OCI-LY1 (cell line): ENCODE results near the gene TCEAL3.
"Not testable (repeated sequence)": the region's sequence is repeated elsewhere in the genome, so short reads cannot be mapped to it uniquely, and the experiment has no call there.

Source experiments
- H2AFZ ChIP-seq: fragments of 200-600 bp; sonication (generic), shearing (Covaris generic); 2 replicates; pipeline ENCODE4 v1.6.0; 2014; ENCODE audit warnings: antibody characterized with exemption, mild to moderate bottlenecking, low read length
- H3F3A ChIP-seq: fragments of 200-600 bp; sonication (generic), shearing (Covaris generic); 2 replicates; pipeline ENCODE4 v1.6.0; 2014; ENCODE audit warnings: mild to moderate bottlenecking, antibody characterized with exemption, low read length, moderate library complexity; ENCODE audit not compliant: insufficient read depth
- H3K27ac ChIP-seq: fragments of 200-600 bp; sonication (generic); 2 replicates; pipeline ENCODE4 v1.5.1; 2014; ENCODE audit warnings: low read length, mixed run types, mild to moderate bottlenecking, low read depth; ENCODE audit not compliant: poor library complexity, severe bottlenecking
- H3K27me3 ChIP-seq: fragments of 200-600 bp; sonication (generic); 2 replicates; pipeline ENCODE4 v1.6.0; 2014; ENCODE audit warnings: antibody characterized with exemption, mild to moderate bottlenecking, low read length, moderate library complexity; ENCODE audit not compliant: insufficient read depth
- H3K36me3 ChIP-seq: fragments of 200-600 bp; sonication (generic); 2 replicates; pipeline ENCODE4 v1.6.1; 2014; ENCODE audit warnings: mild to moderate bottlenecking, antibody characterized with exemption, low read length, moderate library complexity, mixed read lengths; ENCODE audit not compliant: insufficient read depth
- H3K4me1 ChIP-seq: fragments of 200-600 bp; sonication (generic); 2 replicates; pipeline ENCODE4 v1.5.1; 2014; ENCODE audit warnings: mild to moderate bottlenecking, low read length, moderate library complexity; ENCODE audit not compliant: insufficient read depth, severe bottlenecking
- H3K4me2 ChIP-seq: fragments of 200-600 bp; sonication (generic), shearing (Covaris generic); 2 replicates; pipeline ENCODE4 v1.6.1; 2014; ENCODE audit warnings: low read length
- H3K4me3 ChIP-seq: fragments of 200-600 bp; sonication (generic); 2 replicates; pipeline ENCODE4 v1.5.1; 2014; ENCODE audit warnings: low read length, low read depth, mild to moderate bottlenecking, mixed read lengths; ENCODE audit not compliant: poor library complexity, severe bottlenecking
- H3K79me2 ChIP-seq: fragments of 200-600 bp; shearing (Covaris generic); 2 replicates; pipeline ENCODE4 v1.6.1; 2016; ENCODE audit warnings: mixed run types, low read length, mixed read lengths; ENCODE audit not compliant: insufficient read depth
- H3K9ac ChIP-seq: fragments of 200-600 bp; sonication (generic), shearing (Covaris generic); 2 replicates; pipeline ENCODE4 v1.6.1; 2014; ENCODE audit warnings: mild to moderate bottlenecking, low read length, mixed read lengths
- H3K9me2 ChIP-seq: fragments of 200-600 bp; sonication (generic), shearing (Covaris generic); 2 replicates; pipeline ENCODE4 v1.6.1; 2014; ENCODE audit warnings: low read depth, mild to moderate bottlenecking, low read length, mixed read lengths
- H3K9me3 ChIP-seq: fragments of 200-600 bp; shearing (Covaris generic); 2 replicates; pipeline ENCODE4 v1.6.1; 2014; ENCODE audit warnings: low read length, mixed read lengths
- H4K20me1 ChIP-seq: fragments of 200-600 bp; sonication (generic), shearing (Covaris generic); 2 replicates; pipeline ENCODE4 v1.6.0; 2016; ENCODE audit warnings: mild to moderate bottlenecking, low read length; ENCODE audit not compliant: insufficient read depth
- EZH2 ChIP-seq: fragments of 200-600 bp; sonication (generic), shearing (Covaris generic); IDR thresholded peaks from 2 replicates; pipeline ENCODE4 v1.8.0; 2017; ENCODE audit warnings: borderline replicate concordance, mixed run types, mild to moderate bottlenecking, antibody characterized with exemption, low read length, moderate library complexity, mixed read lengths
- TF ChIP-seq, protein P1 (sequence below): fragments of 200-600 bp; sonication (generic), shearing (Covaris generic); IDR thresholded peaks from 2 replicates; pipeline ENCODE4 v1.5.1; 2017; ENCODE audit warnings: mild to moderate bottlenecking, antibody characterized with exemption, low read length, moderate library complexity, mixed read lengths

TCEAL3 gene

DNA sequence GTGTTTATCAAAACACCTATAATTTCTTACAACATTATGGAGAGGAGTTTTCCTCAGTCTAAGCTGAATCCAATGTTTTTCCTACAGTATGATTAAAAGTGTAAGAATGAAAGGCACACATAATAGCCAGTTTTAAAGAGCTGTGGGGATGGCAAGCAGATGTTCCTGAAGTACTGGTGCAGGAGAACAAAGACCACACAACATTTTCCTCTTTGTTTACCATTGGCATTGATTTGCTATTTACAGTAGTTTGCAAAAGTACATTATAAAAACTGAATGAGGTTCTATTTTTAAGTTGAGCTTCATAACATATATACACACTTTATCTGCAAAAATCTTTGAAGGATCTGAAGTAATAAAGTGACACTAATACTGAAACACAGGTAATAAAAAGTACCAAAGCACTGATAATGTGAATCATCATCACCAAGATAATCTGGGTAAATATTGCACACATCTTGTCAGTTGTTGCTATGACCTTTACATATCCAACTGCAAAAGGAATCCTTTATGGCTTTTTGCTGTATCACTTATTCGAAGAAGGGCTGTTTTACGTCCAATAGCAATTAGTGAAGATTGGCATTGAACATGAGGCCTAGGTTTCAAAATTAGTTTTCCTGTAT lies 43.5 kb downstream of the TCEAL3 start:
- no peaks in the 10 kb centered on the region for H4K20me1 ChIP-seq
- no peaks in the 10 kb centered on the region for H3K4me1 ChIP-seq
- no peak overlapping the region for H3K27ac ChIP-seq
- H3K79me2 ChIP-seq: no peaks in the 10 kb centered on the region
- no peaks in the 10 kb centered on the region for H3F3A ChIP-seq
- TF ChIP-seq, protein P1, sequence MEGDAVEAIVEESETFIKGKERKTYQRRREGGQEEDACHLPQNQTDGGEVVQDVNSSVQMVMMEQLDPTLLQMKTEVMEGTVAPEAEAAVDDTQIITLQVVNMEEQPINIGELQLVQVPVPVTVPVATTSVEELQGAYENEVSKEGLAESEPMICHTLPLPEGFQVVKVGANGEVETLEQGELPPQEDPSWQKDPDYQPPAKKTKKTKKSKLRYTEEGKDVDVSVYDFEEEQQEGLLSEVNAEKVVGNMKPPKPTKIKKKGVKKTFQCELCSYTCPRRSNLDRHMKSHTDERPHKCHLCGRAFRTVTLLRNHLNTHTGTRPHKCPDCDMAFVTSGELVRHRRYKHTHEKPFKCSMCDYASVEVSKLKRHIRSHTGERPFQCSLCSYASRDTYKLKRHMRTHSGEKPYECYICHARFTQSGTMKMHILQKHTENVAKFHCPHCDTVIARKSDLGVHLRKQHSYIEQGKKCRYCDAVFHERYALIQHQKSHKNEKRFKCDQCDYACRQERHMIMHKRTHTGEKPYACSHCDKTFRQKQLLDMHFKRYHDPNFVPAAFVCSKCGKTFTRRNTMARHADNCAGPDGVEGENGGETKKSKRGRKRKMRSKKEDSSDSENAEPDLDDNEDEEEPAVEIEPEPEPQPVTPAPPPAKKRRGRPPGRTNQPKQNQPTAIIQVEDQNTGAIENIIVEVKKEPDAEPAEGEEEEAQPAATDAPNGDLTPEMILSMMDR: no peak
- TF ChIP-seq EZH2: no peak
- H3K4me3 ChIP-seq: no peak overlapping the region
- no peaks in the 10 kb centered on the region for H3K36me3 ChIP-seq
- no peaks in the 10 kb centered on the region for H3K27me3 ChIP-seq
- H3K9me3 ChIP-seq: no peaks in the 10 kb centered on the region
- H3K4me2 ChIP-seq: no peak overlapping the region
- no peak overlapping the region for H3K9ac ChIP-seq
- no peaks in the 10 kb centered on the region for H3K9me2 ChIP-seq
- H2AFZ ChIP-seq: no peak overlapping the region

GRCh38 chrX:103655230-103656000 lies 47.7 kb downstream of the TCEAL3 start:
- not testable (repeated sequence) for H3K9me3 ChIP-seq, H3K79me2 ChIP-seq, H3K27me3 ChIP-seq, H2AFZ ChIP-seq, H3K4me2 ChIP-seq, H3K4me1 ChIP-seq, H3K27ac ChIP-seq, H3F3A ChIP-seq, H3K36me3 ChIP-seq, H3K4me3 ChIP-seq, H4K20me1 ChIP-seq, H3K9ac ChIP-seq, H3K9me2 ChIP-seq

DNA sequence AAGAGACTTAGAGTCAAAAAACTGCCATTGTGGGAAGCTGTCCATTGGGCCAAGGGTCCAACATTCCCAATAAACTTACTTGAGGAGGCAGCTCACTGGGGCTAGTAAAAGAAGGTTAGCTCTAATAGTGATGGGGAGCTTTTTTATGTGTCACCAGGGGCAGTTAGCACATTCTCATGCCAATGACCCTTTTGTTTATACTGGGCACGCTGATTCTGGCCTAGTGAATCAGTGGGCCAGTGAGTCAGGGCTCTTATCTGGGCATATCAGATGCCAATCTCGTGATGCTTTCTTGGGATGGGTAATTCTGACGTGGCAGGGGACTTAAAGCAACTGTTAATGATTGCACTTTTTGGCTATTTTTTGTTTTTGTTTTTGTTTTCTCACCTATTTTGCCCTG lies 48.9 kb downstream of the TCEAL3 start:
- no peaks in the 10 kb centered on the region for H3K9me2 ChIP-seq
- H3K4me1 ChIP-seq: no peaks in the 10 kb centered on the region
- H3K27ac ChIP-seq: no peak overlapping the region
- H3K9ac ChIP-seq: no peak overlapping the region
- H3K4me3 ChIP-seq: no peak overlapping the region
- no peaks in the 10 kb centered on the region for H4K20me1 ChIP-seq
- no peaks in the 10 kb centered on the region for H3K79me2 ChIP-seq
- no peaks in the 10 kb centered on the region for H3K9me3 ChIP-seq
- no peak overlapping the region for H2AFZ ChIP-seq
- TF ChIP-seq, protein P1: no peak
- no peak for TF ChIP-seq EZH2
- no peaks in the 10 kb centered on the region for H3K36me3 ChIP-seq
- no peak overlapping the region for H3K4me2 ChIP-seq
- H3F3A ChIP-seq: no peaks in the 10 kb centered on the region
- no peaks in the 10 kb centered on the region for H3K27me3 ChIP-seq

GRCh38 chrX:103657066-103657465 lies 49.3 kb downstream of the TCEAL3 start:
- H2AFZ ChIP-seq, H3F3A ChIP-seq, H3K9me2 ChIP-seq, H3K27me3 ChIP-seq, H3K79me2 ChIP-seq, H3K36me3 ChIP-seq, H3K4me3 ChIP-seq, H3K9me3 ChIP-seq, H3K4me1 ChIP-seq, H3K4me2 ChIP-seq, H3K9ac ChIP-seq, H4K20me1 ChIP-seq, H3K27ac ChIP-seq: not testable (repeated sequence)
